ENCODE measurements around the gene EHD1. TPM values are rescaled to one million over a fixed set of nuclear protein-coding genes. Genes with fewer than 3 reads are reported as not detected.
"Not testable (repeated sequence)": the region's sequence is repeated elsewhere in the genome, so short reads cannot be mapped to it uniquely, and the experiment has no call there.

Gene EHD1
- total and polyA plus RNA-seq, 9 donors: 14.3 to 87.8 (median 33.5) TPM

GRCh38 chr11:64846998-64847666, 31.3 kb downstream of the EHD1 start:
- Histone ChIP-seq H3K9me3 (no peaks in the 10 kb centered on the region), H3K4me1 (ENCODE audit: insufficient read depth) (peaks cover 7% of the 10 kb centered on the region), H3K4me3 (no peak overlapping the region), H3K27ac (no peak overlapping the region), H3K27me3 (no peaks in the 10 kb centered on the region), H3K36me3 (no peaks in the 10 kb centered on the region)
- DNase-seq: peak; percentile 91 to 96 (median 93)
- TF ChIP-seq EP300 (IDR thresholded peaks at IDR 0.05): no peak
- TF ChIP-seq, protein P1, sequence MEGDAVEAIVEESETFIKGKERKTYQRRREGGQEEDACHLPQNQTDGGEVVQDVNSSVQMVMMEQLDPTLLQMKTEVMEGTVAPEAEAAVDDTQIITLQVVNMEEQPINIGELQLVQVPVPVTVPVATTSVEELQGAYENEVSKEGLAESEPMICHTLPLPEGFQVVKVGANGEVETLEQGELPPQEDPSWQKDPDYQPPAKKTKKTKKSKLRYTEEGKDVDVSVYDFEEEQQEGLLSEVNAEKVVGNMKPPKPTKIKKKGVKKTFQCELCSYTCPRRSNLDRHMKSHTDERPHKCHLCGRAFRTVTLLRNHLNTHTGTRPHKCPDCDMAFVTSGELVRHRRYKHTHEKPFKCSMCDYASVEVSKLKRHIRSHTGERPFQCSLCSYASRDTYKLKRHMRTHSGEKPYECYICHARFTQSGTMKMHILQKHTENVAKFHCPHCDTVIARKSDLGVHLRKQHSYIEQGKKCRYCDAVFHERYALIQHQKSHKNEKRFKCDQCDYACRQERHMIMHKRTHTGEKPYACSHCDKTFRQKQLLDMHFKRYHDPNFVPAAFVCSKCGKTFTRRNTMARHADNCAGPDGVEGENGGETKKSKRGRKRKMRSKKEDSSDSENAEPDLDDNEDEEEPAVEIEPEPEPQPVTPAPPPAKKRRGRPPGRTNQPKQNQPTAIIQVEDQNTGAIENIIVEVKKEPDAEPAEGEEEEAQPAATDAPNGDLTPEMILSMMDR (IDR thresholded peaks at IDR 0.05): peak; percentile 94 to 98 (median 96)
- intact Hi-C loops (cut with DNase I): loop anchor here (2.0 to 10.0 kb wide), 6 partner anchors 40 to 270 kb away; partner anchors contain the start of genes ARL2 (in 3 of the 4), ZNHIT2 (in 2 of the 4) and TM7SF2 (in 1 of the 4)
- WGBS, 3 donors: 19 to 24% (median 21%) methylated on average over 13 of the region's 13 CpGs

DNA sequence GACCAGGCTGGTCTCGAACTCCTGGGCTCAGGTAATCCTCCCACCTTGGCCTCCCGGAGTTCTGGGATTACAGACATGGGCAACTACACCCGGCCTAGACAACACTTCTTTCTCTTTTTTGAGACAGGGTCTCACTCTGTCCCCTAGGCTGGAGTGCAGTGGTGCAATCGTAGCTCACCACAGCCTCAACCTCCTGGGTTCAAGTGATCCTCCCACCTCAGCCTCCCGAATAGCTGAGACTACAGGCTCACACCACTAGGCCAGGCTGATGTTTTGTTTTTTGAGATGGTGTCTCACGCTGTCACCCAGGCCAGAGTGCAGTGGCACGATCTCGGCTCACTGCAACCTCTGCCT, 32.7 kb downstream of the EHD1 start:
- 70 to 87% (median 75%) methylated on average over 8 of the region's 8 CpGs for WGBS, 3 donors
- not testable (repeated sequence) for H3K4me1 ChIP-seq (ENCODE audit: insufficient read depth); H3K4me3 ChIP-seq; H3K9me3 ChIP-seq; DNase-seq; H3K36me3 ChIP-seq; H3K27ac ChIP-seq; H3K27me3 ChIP-seq
- intact Hi-C loops (cut with DNase I): loop anchor here (2.0 to 10.0 kb wide), 8 partner anchors 42 to 272 kb away; partner anchors contain the start of genes ARL2 (in 3 of the 4), ZNHIT2 (in 2 of the 4) and TM7SF2 (in 1 of the 4)

DNA sequence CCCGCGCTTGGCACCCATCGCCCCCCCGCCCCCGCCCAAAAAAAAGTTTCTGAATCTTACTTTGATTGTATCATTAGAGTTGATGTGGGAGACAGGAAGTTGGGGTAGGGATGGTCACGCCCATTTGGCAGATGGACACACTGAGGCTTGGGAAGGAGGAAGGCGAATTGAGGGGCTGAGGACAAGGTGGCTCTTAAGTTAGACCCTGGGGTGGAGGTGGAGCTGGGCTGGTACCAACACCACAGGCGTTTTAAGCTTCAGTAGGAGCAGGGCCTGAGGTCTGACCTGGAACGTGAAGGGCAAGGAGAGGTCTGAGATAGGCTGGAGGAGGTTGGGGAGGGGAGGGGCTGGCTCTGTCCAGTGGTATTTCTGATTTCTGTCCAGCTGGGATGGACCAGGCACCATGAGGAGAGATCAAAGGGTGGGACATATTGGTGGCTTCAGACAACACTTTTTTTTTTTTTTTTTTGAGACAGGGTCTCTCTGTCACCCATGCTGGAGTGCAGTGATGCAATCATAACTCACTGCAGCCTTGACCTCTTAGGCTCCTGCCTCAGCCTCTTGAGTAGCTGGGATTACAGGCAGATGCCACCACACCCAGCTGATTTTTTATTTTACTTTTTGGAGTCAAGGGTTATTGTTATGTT, 33.2 kb downstream of the EHD1 start:
- H3K4me1 ChIP-seq (ENCODE audit: insufficient read depth): peaks cover 7% of the 10 kb centered on the region
- H3K9me3 ChIP-seq: no peaks in the 10 kb centered on the region
- H3K4me3 ChIP-seq: peak overlapping the region; percentile 46
- peak overlapping the region in 1 of 2 donors; percentile 66 for H3K27ac ChIP-seq
- no peaks in the 10 kb centered on the region for H3K27me3 ChIP-seq
- TF ChIP-seq, protein P1 (IDR thresholded peaks at IDR 0.05): no peak
- TF ChIP-seq POLR2A (IDR thresholded peaks at IDR 0.05) (no peak), EP300 (IDR thresholded peaks at IDR 0.05) (no peak)
- H3K36me3 ChIP-seq: no peaks in the 10 kb centered on the region
- intact Hi-C loops (cut with DNase I): loop anchor here (2.0 to 10.0 kb wide), 7 partner anchors 42 to 272 kb away; partner anchors contain the start of genes ARL2 (in 3 of the 4), ZNHIT2 (in 2 of the 4) and TM7SF2 (in 1 of the 4)
- DNase-seq: peak in 3 of 5 donors; percentile 40 to 59 (median 51)
- WGBS, 3 donors: 13 to 19% (median 13%) methylated on average over 9 of the region's 9 CpGs

- Histone ChIP-seq H3K4me3 (peak within 1 kb of the TSS; percentile 46), H3K27me3 (no peaks in the 10 kb centered on the region), H3K9me3 (no peaks in the 10 kb centered on the region), H3K36me3 (no peaks in the 10 kb centered on the region), H3K27ac (peak within 1 kb of the TSS; percentile 28 to 66), H3K4me1 (ENCODE audit: insufficient read depth) (peaks cover 7% of the 10 kb centered on the region)
- 1 to 3% (median 2%) methylated on average over 49 to 96 of the region's 96 CpGs for WGBS, 3 donors
- intact Hi-C loops (cut with DNase I): loop anchor here (2.0 to 10.0 kb wide), 8 partner anchors 43 to 278 kb away; partner anchors contain the start of genes ARL2 (in 3 of the 4), ZNHIT2 (in 2 of the 4), FAU (in 1 of the 4) and MRPL49 (in 1 of the 4)
- DNase-seq: peak; percentile 65 to 83 (median 73)
- TF ChIP-seq EP300 (IDR thresholded peaks at IDR 0.05): no peak
- TF ChIP-seq POLR2A (IDR thresholded peaks at IDR 0.05): no peak
- TF ChIP-seq, protein P1 (IDR thresholded peaks at IDR 0.05): peak; percentile 38 to 65 (median 64)
These were observed 33.9 kb downstream of the EHD1 start, which contains the start of gene CDC42BPG for GRCh38 chr11:64844330-64845128. CDC42BPG (minus strand) TSS chr11:64844653; CDS start chr11:64844569, 84 bp downstream.

All from ovary (tissue), 9 donors.